Colonic mucosa (tissue), 4 donors: ENCODE measurements around the gene EGFLAM. TPM values are rescaled to one million over a fixed set of nuclear protein-coding genes. Genes with fewer than 3 reads are reported as not detected.

Source experiments
- DNase-seq: peaks from one replicate; pipeline ENCODE4 v3.0.0-alpha.2; 2020
- H3K27ac ChIP-seq: fragments of 200-600 bp; one replicate; pipeline ENCODE4 v1.8.0; 2021
- H3K27me3 ChIP-seq: fragments of 200-600 bp; one replicate; pipeline ENCODE4 v1.8.0; 2021
- H3K36me3 ChIP-seq: fragments of 200-600 bp; one replicate; pipeline ENCODE4 v1.8.0; 2021
- H3K4me1 ChIP-seq: fragments of 200-600 bp; one replicate; pipeline ENCODE4 v1.8.0; 2021; ENCODE audit warnings: mild to moderate bottlenecking
- H3K4me3 ChIP-seq: fragments of 200-600 bp; one replicate; pipeline ENCODE4 v1.8.0; 2021
- H3K9ac ChIP-seq, 2 donors: one replicate each; pipeline ENCODE4 v1.7.0; 2013; ENCODE audit warnings: control low read depth in 2 of 2, low read depth in 2 of 2, low read length in 2 of 2
- H3K9me3 ChIP-seq: fragments of 200-600 bp; one replicate; pipeline ENCODE4 v1.8.0; 2021
- intact Hi-C: fragments of 100-400 bp; cut with DNase I; formaldehyde crosslinking; loops from one replicate; pipeline ENCODE4 v1.14.1; 2022
- total RNA-seq, 2 donors: library from RNA; stranded (reverse); fragmentation: NEBNext Ultra II Directional in 1 of 2; extraction: Animal tissue kit (Norgen Biotek cat#: 25700) in 1 of 2; gene quantifications; one replicate each; pipeline ENCODE4 v1.2.1, GENCODE V29; 2021
- TF ChIP-seq, protein P1 (sequence below): fragments of 200-600 bp; IDR thresholded peaks from one replicate; pipeline ENCODE4 v1.8.0; 2022; ENCODE audit warnings: antibody characterized with exemption, mild to moderate bottlenecking
- donor health status: healthy.
- donor health status: DM: no; HTN: no; CAD: no.
- donor health status: DM: no; HTN: no; CAD: no.

Gene EGFLAM
- total RNA-seq, 2 donors from 2014 or later = 0.40 to 2.0 TPM

DNA sequence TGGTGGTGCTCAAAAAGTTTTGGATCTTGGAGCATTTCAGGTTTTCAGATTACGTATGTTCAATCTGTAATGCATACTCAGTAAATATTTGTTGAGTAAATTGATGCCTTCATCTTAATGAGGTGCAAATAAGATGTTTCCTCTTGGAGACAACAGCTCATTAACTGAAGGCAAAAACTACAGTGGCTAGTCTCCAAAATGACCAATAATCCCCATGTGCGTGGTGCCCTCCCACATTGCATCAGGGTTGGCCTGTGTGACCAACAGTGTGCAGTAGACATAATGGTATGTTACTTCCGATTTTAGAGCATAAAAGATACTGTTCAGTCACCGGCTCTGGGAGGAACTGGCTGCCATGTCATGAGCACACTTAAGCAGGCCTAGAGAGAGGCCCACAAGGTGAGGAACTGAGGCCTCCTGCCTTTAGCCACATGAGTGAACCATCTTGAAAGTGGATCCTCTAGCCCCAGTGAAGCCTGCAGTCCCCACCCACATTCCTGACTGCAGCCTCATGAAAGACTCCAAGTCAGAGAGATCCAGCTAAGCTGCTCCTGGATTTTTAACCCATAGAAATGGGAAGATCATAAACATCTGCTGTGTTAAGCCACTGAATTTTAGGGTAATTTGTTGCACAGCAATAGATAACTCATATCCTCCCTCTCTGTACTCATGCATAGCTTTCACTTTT lies 242.4 kb downstream of the EGFLAM start:
- TF ChIP-seq, protein P1, sequence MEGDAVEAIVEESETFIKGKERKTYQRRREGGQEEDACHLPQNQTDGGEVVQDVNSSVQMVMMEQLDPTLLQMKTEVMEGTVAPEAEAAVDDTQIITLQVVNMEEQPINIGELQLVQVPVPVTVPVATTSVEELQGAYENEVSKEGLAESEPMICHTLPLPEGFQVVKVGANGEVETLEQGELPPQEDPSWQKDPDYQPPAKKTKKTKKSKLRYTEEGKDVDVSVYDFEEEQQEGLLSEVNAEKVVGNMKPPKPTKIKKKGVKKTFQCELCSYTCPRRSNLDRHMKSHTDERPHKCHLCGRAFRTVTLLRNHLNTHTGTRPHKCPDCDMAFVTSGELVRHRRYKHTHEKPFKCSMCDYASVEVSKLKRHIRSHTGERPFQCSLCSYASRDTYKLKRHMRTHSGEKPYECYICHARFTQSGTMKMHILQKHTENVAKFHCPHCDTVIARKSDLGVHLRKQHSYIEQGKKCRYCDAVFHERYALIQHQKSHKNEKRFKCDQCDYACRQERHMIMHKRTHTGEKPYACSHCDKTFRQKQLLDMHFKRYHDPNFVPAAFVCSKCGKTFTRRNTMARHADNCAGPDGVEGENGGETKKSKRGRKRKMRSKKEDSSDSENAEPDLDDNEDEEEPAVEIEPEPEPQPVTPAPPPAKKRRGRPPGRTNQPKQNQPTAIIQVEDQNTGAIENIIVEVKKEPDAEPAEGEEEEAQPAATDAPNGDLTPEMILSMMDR = no peak
- no peak overlapping the region for H3K27ac ChIP-seq

DNA sequence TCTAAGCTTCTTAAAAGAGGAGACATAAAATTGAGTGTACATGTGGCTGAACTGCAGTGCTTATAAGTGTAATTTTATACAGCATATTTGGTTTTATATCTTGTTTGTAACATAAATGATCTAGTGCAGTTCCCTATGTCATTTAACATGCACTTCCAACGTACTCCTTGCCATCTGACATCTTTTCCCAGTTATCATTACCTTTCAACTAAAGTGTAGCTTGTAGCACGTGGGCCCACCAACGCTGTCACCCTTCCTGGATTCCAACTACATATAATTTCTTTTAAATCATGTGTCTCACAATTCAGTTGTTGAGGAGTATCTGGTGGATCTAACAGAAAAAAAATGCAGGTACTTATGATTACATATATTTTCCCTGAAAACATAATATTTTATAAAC lies 247.9 kb downstream of the EGFLAM start:
- H3K9ac ChIP-seq = no peak overlapping the region
- no peak overlapping the region for H3K4me3 ChIP-seq
- H3K36me3 ChIP-seq = no peaks in the 10 kb centered on the region
- TF ChIP-seq, protein P1 = no peak
- no peaks in the 10 kb centered on the region for H3K9me3 ChIP-seq
- H3K27ac ChIP-seq = no peak overlapping the region
- no peak for DNase-seq
- H3K27me3 ChIP-seq = no peaks in the 10 kb centered on the region
- intact Hi-C loops = no loop called here
- no peaks in the 10 kb centered on the region for H3K4me1 ChIP-seq

More for the DNA sequence above, 242.4 kb downstream of the EGFLAM start:
- no peaks in the 10 kb centered on the region for H3K36me3 ChIP-seq
- H3K27me3 ChIP-seq = no peaks in the 10 kb centered on the region
- no peak for DNase-seq
- H3K4me3 ChIP-seq = no peak overlapping the region
- intact Hi-C loops = no loop called here
- H3K9ac ChIP-seq = no peak overlapping the region
- H3K9me3 ChIP-seq = no peaks in the 10 kb centered on the region
- H3K4me1 ChIP-seq = no peaks in the 10 kb centered on the region

DNA sequence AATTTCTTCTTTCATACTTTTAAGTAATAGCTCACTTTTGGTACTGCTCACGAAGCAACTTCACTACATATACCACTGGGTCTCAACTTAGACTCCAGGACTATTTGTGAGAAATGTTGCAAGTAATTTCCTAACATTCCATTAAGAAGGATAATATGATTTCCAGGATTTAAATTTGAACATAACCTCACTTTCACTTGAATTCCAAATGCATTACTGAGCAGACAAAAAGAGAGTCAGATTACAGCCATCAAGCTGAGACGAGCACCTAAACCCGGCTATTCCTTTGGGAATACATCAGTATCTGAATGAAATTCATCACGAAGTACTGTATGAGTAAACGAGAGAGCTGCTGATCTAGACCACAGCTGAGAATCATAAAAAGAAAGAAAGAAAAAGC lies 250.8 kb downstream of the EGFLAM start:
- Histone ChIP-seq H3K9ac (no peak overlapping the region), H3K4me3 (no peak overlapping the region), H3K27me3 (no peaks in the 10 kb centered on the region), H3K9me3 (no peaks in the 10 kb centered on the region), H3K36me3 (no peaks in the 10 kb centered on the region), H3K27ac (no peak overlapping the region), H3K4me1 (no peaks in the 10 kb centered on the region)
- intact Hi-C loops = no loop called here
- TF ChIP-seq, protein P1 = no peak
- no peak for DNase-seq
